ENCODE measurements around the gene TMEM121B. TPM values are rescaled to one million over a fixed set of nuclear protein-coding genes. Genes with fewer than 3 reads are reported as not detected.

Gene TMEM121B
- total RNA-seq, 2 experiments from 2014 or later: 0.27 to 0.36 TPM

- Mint-ChIP-seq H3K9me3 (peaks cover 1% of the 10 kb centered on the region), H3K27ac (no peak overlapping the region), H3K4me1 (peaks cover 19% of the 10 kb centered on the region), H3K4me3 (no peak overlapping the region), H3K27me3 (no peaks in the 10 kb centered on the region), H3K36me3 (no peaks in the 10 kb centered on the region)
- DNase-seq: no peak
Observed at GRCh38 chr22:17074648-17075002, 46.5 kb downstream of the TMEM121B start.

DNA sequence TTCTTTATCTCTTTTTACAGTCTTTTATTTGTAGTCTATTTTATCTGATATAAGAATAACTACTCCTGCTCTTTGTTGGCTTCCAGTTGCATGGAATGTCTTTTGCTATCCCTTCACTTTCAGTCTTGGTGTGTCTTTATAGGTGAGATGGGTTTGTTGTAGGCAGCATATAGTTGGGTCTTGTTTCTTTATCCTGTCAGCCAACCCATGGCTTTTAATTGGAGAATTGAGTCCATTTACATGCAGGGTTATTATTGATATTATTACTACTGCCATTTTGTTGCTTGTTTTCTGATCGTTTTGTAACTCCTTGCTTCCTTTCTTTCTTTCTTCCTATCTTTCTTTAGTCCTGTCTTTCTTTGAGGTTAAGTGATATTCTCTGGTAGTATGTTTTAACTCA lies 48.3 kb downstream of the TMEM121B start:
- H3K9me3 Mint-ChIP-seq: peaks cover 1% of the 10 kb centered on the region
- no peaks in the 10 kb centered on the region for H3K36me3 Mint-ChIP-seq
- peaks cover 17% of the 10 kb centered on the region for H3K4me1 Mint-ChIP-seq
- H3K27me3 Mint-ChIP-seq: no peaks in the 10 kb centered on the region
- H3K27ac Mint-ChIP-seq: no peak overlapping the region
- no peak overlapping the region for H3K4me3 Mint-ChIP-seq
- DNase-seq: no peak

Other genes starting within 250 kb of the TMEM121B start
- under 1 TPM; 0.14 to 0.16 TPM for gene GAB4, start 113.1 kb downstream of the TMEM121B start, total RNA-seq
- 10 to 100 TPM; 13.3 to 16.6 TPM for gene IL17RA, start 36.4 kb downstream of the TMEM121B start, total RNA-seq
- 10 to 100 TPM; 54.9 to 64.8 TPM for gene HDHD5, start 37.9 kb upstream of the TMEM121B start, total RNA-seq
- gene ADA2, start 98.1 kb upstream of the TMEM121B start, total RNA-seq: 1 to 10 TPM; 7.0 to 7.1 TPM
- gene CECR2, start 248.1 kb upstream of the TMEM121B start, total RNA-seq: under 1 TPM; 0.10 to 0.26 TPM